K562 (cell line): Measurements from ENCODE around the gene SEC22C. TPM values are rescaled to one million over a fixed set of nuclear protein-coding genes. Genes with fewer than 3 reads are reported as not detected.

Experiments used
- ARID4B ChIP-seq: sonication (generic); formaldehyde crosslinking; IDR thresholded peaks from 2 replicates; pipeline ENCODE4 v1.8.0; 2022; ENCODE audit warnings: mild to moderate bottlenecking, missing genetic modification reagents
- ATF1 ChIP-seq, 2 experiments: fragments of 450-650 bp in 1 of 2; IDR thresholded peaks; 2 replicates each; pipeline ENCODE4 v1.6.1; 2016; ENCODE audit warnings: missing compliant biosample characterization in 1 of 2, missing genetic modification characterization in 1 of 2
- BRD9 ChIP-seq: fragments of 450-650 bp; IDR thresholded peaks from 2 replicates; pipeline ENCODE4 v1.6.1; 2018; ENCODE audit warnings: low read depth; ENCODE audit not compliant: partially characterized antibody
- CBX3 ChIP-seq, 2 experiments: IDR thresholded peaks; 1 replicate in 1 of 2; 2 replicates in 1 of 2; pipeline ENCODE4 v1.6.1; 2012; ENCODE audit warnings: inconsistent platforms in 2 of 2, low read length in 2 of 2, borderline replicate concordance in 1 of 2, control low read depth in 1 of 2
- DIDO1 ChIP-seq: fragments of 450-650 bp; IDR thresholded peaks from 2 replicates; pipeline ENCODE4 v1.6.1; 2016; ENCODE audit warnings: low read depth, missing biosample characterization, missing genetic modification characterization
- ESRRB ChIP-seq: fragments of 250-450 bp; sonication (Bioruptor Pico); IDR thresholded peaks from 2 replicates; pipeline ENCODE4 v1.5.0; 2020; ENCODE audit warnings: mild to moderate bottlenecking, moderate library complexity, borderline replicate concordance
- GATA2 ChIP-seq: sonication (generic); formaldehyde crosslinking; IDR thresholded peaks from 2 replicates; pipeline ENCODE4 v1.4.0; 2020; ENCODE audit warnings: mild to moderate bottlenecking, missing genetic modification reagents
- GTF2F1 ChIP-seq: IDR thresholded peaks from 2 replicates; pipeline ENCODE4 v1.6.1; 2011; ENCODE audit warnings: low read depth, low read length, improper control_type of control experiment
- MYNN ChIP-seq, 2 experiments: sonication (generic); formaldehyde crosslinking in 1 of 2; IDR thresholded peaks; 2 replicates each; pipeline versions ENCODE4 v1.5.0 to v1.6.1; 2016 to 2020; ENCODE audit warnings: antibody characterized with exemption in 1 of 2, missing genetic modification reagents in 1 of 2
- PHF21A ChIP-seq: fragments of 450-650 bp; IDR thresholded peaks from 2 replicates; pipeline ENCODE4 v1.6.1; 2017; ENCODE audit warnings: low read depth, borderline replicate concordance
- SMARCC2 ChIP-seq: fragments of 450-650 bp; IDR thresholded peaks from 2 replicates; pipeline ENCODE4 v1.6.1; 2017; ENCODE audit warnings: antibody characterized with exemption, moderate library complexity, mild to moderate bottlenecking, low read depth
- SMC3 ChIP-seq: conservative IDR thresholded peaks from 2 replicates; pipeline ENCODE4 v1.6.1; 2011; ENCODE audit warnings: low read depth, low read length, improper control_type of control experiment; ENCODE audit not compliant: insufficient read depth
- SRSF3 ChIP-seq: fragments of 200-400 bp; formaldehyde crosslinking; IDR thresholded peaks from 2 replicates; pipeline ENCODE4 v1.6.1; 2016; ENCODE audit warnings: mild to moderate bottlenecking, low read length, moderate library complexity; ENCODE audit not compliant: insufficient read depth
- TGIF2 ChIP-seq: sonication (generic); formaldehyde crosslinking; IDR thresholded peaks from 2 replicates; pipeline ENCODE4 v1.8.1; 2022; ENCODE audit warnings: mild to moderate bottlenecking, missing genetic modification reagents, moderate library complexity
- YBX1 ChIP-seq: fragments of 450-650 bp; IDR thresholded peaks from 2 replicates; pipeline ENCODE4 v1.7.1; 2016; ENCODE audit warnings: mild to moderate bottlenecking
- ZBTB12 ChIP-seq: fragments of 250-450 bp; sonication (Bioruptor Pico); IDR thresholded peaks from 2 replicates; pipeline ENCODE4 v1.4.0; 2020
- ZNF639 ChIP-seq, 2 experiments: fragments of 200-800 bp in 1 of 2; sonication (Bioruptor generic) in 1 of 2; sonication (generic) in 1 of 2; formaldehyde crosslinking in 1 of 2; IDR thresholded peaks in 1 of 2; conservative IDR thresholded peaks in 1 of 2; 2 replicates each; pipeline versions ENCODE4 v1.5.0 to v1.6.1; 2016 to 2020; ENCODE audit warnings: missing compliant biosample characterization in 1 of 2, missing genetic modification characterization in 1 of 2, missing genetic modification reagents in 1 of 2
- polyA plus RNA-seq, 8 experiments: library from polyadenylated mRNA; depleted of rRNA in 4 of 8; stranded (reverse) in 5 of 8; unstranded in 3 of 8; fragments of >200 nt; fragmentation: Nextera tagmentation in 2 of 8; fragmentation: Illumina TruSeq in 1 of 8; extraction: Ambion mirVana in 2 of 8; extraction: Trizol in 1 of 8; gene quantifications; 2 replicates each; pipeline versions ENCODE4 v1.2.1 to v1.2.3, GENCODE V29; 2011 to 2014; ENCODE audit warnings: inconsistent platforms in 1 of 8, missing spikeins in 1 of 8
- total RNA-seq, 7 experiments: library from RNA; depleted of rRNA in 6 of 7; stranded (reverse); fragments of >200 nt in 6 of 7; fragmentation: Illumina TruSeq in 2 of 7; extraction: Trizol in 2 of 7; gene quantifications; 2 replicates each; pipeline versions ENCODE4 v1.2.1 to v1.2.3, GENCODE V29; 2011 to 2021; ENCODE audit warnings: low replicate concordance in 1 of 7

SEC22C gene
- total and polyA plus RNA-seq, 9 of the 15 experiments (the other 6 are each of a cell fraction or from before 2014, with no cell fraction given) = 35.6 to 68.4 (median 50.7) TPM

GRCh38 chr3:42600111-42600957 is 18.6 kb upstream of the SEC22C start, which contains the start of gene NKTR (continued):
- no peak for TF ChIP-seq PHF21A
- TF ChIP-seq GATA2 = no peak
- TF ChIP-seq SRSF3 = no peak
- peak; percentile 30 for TF ChIP-seq BRD9
- TF ChIP-seq SMARCC2 = no peak
- TF ChIP-seq ZBTB12 (CRISPR knock-in tag) = no peak
- no peak for TF ChIP-seq DIDO1
- no peak; the same call in 1 of the 2 replicates for TF ChIP-seq GTF2F1
- TF ChIP-seq CBX3 (IDR thresholded peaks at IDR 0.05; ENCODE audit: borderline replicate concordance in 1 of 2, low read length in 2 of 2) = peak in 1 of 2 experiments; percentile 60; a peak in 2 of 3 replicates
- 0 out of 2 replicates have a peak, but pooled peaks have one; percentile 11 for TF ChIP-seq SMC3
- no peak for TF ChIP-seq TGIF2 (CRISPR knock-in tag)
- peak in 1 of 2 experiments; percentile 91; a peak in 2 of 4 replicates for TF ChIP-seq ZNF639 (CRISPR knock-in tag; conservative IDR thresholded peaks at IDR 0.05 in 1 of 2, IDR thresholded peaks at IDR 0.05 in 1 of 2)
- TF ChIP-seq YBX1 = no peak
- 0 out of 2 replicates have a peak, but pooled peaks have one; percentile 13 for TF ChIP-seq MYNN (IDR thresholded peaks at IDR 0.05)
- no peak for TF ChIP-seq MYNN (CRISPR knock-in tag; IDR thresholded peaks at IDR 0.05)
- TF ChIP-seq ARID4B (CRISPR knock-in tag) = peak; percentile 94
- no peak for TF ChIP-seq ATF1 (CRISPR knock-in tag; IDR thresholded peaks at IDR 0.05)
- peak; percentile 86 for TF ChIP-seq ATF1 (tag; IDR thresholded peaks at IDR 0.05)
- TF ChIP-seq ESRRB (CRISPR knock-in tag) = peak; percentile 56; the same call in 1 of the 2 replicates
